Kidney epithelial cell (primary cell): Measurements from ENCODE around the gene MORN1. TPM values are rescaled to one million over a fixed set of nuclear protein-coding genes. Genes with fewer than 3 reads are reported as not detected.

Experiments
- DNase-seq: peaks from one replicate; pipeline ENCODE4 v3.0.0-alpha.2; 2010; ENCODE audit warnings: low read depth
- H3K27me3 ChIP-seq: 2 replicates; pipeline ENCODE4 v1.6.0; 2011; ENCODE audit warnings: low read length; ENCODE audit not compliant: control insufficient read depth, insufficient read depth
- H3K36me3 ChIP-seq: 2 replicates; pipeline ENCODE4 v1.5.1; 2011; ENCODE audit warnings: low read length; ENCODE audit not compliant: control insufficient read depth, insufficient read depth
- H3K4me3 ChIP-seq: 2 replicates; pipeline ENCODE4 v1.5.1; 2011; ENCODE audit warnings: low read depth, mild to moderate bottlenecking, control low read depth, low read length
- CTCF ChIP-seq: IDR thresholded peaks from 2 replicates; pipeline ENCODE4 v1.5.1; 2011; ENCODE audit warnings: mild to moderate bottlenecking, moderate library complexity, low read length, control low read depth, inconsistent platforms; ENCODE audit not compliant: insufficient read depth, poor library complexity, severe bottlenecking
- total RNA-seq: library from RNA; depleted of rRNA; stranded (reverse); fragments of >200 nt; gene quantifications from 2 replicates; pipeline ENCODE4 v1.2.3, GENCODE V29; 2015

Gene MORN1
- total RNA-seq, 1 donor from 2014 or later, result 8.4 TPM

GRCh38 chr1:2312515-2313301, 78.6 kb downstream of the MORN1 start:
- H3K27me3 ChIP-seq, result no peaks in the 10 kb centered on the region
- DNase-seq, result no peak
- H3K36me3 ChIP-seq, result peaks cover 1% of the 10 kb centered on the region
- no peak for TF ChIP-seq CTCF
- H3K4me3 ChIP-seq, result no peak overlapping the region

DNA sequence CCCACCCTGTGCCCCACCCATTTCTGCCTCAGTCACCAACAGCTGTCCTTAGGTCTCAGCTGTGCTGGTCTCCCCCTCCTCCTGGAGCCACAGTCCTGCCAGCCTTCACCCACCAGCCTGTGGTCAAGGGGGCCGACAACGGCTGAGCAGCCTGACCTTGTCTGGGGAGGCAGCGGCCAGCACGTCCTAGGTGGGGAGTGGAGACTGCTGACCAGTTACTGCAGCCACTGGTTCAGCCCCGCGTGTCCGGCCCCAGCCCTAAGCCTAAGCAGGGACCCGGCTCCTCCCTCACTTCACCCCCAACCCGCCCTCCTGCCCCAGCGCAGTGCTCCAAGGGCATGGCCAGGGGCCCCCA, 79.2 kb downstream of the MORN1 start:
- TF ChIP-seq CTCF, result no peak
- Histone ChIP-seq H3K36me3 (peaks cover 1% of the 10 kb centered on the region), H3K4me3 (no peak overlapping the region), H3K27me3 (no peaks in the 10 kb centered on the region)
- no peak for DNase-seq

DNA sequence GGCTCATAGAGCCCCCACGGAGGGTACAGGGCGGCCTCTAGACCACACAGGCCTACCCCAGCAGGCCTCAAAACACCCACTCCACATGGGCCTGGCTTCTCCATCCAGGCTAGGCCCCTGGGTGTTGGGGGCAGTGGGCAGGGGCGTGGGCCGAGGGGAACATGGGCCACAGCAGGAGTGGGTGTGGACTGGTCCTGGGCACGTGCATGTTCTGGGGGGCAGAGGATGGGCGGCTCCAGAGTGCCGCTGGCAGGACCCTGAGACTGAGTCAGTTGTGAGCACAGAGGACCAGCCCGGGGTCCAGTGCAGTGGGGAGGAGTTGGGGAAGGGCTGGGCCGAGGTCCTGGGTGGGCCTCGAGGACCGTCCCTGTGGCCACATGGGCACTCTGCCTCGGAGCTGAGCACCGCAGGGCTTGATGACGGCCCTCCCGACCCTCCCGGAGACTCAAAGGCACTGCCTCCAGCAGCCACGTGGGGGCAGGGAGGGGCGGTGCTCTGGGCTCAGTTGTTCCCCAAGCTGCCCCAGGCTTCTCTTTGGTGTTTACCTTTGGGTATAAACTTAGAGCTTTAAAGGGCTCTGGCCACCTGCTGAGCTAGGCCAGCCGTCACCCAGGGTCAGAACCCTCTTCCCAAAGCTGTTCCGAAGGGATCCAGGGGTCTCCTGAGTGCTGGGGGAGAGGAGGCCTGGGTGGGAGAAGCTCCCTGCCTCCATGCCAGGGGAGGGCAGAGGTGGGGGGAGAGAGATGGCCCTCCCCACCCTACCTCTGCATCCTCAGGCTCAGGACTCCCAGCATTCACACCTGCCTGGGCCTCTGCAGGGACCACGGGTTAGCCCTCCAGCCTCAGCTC, 79.9 kb downstream of the MORN1 start:
- no peaks in the 10 kb centered on the region for H3K27me3 ChIP-seq
- peak; percentile 56 for TF ChIP-seq CTCF
- peaks cover 1% of the 10 kb centered on the region for H3K36me3 ChIP-seq
- no peak for DNase-seq
- no peak overlapping the region for H3K4me3 ChIP-seq

- TF ChIP-seq CTCF, result no peak
- Histone ChIP-seq H3K4me3 (no peak overlapping the region), H3K36me3 (peaks cover 1% of the 10 kb centered on the region), H3K27me3 (no peaks in the 10 kb centered on the region)
- no peak for DNase-seq
Observed at GRCh38 chr1:2310332-2311183, 80.8 kb downstream of the MORN1 start.

DNA sequence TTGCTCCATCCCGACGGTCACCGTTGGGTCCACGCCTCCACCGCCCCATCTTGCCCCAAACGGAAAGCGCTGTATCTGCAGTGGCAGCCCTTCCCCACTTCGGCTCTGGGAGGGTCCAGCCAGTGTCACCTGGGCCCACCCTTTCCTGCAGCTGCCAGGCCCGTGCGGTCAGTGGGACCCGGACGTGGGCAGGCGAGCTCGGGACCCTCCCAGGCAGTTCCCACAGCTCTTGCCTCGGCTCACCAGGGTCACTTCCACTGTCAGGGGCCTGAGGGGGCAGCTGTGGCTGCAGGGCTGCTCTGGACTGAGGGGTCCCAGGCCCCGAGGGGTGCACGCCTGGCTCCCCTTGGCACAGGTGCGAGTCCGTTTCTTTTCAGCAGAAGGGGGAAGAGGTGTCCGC, 82.5 kb downstream of the MORN1 start:
- no peak for TF ChIP-seq CTCF
- Histone ChIP-seq H3K4me3 (no peak overlapping the region), H3K36me3 (peaks cover 1% of the 10 kb centered on the region)

More for the DNA sequence above, 82.5 kb downstream of the MORN1 start:
- H3K27me3 ChIP-seq, result no peaks in the 10 kb centered on the region
- no peak for DNase-seq
